Stimulated activated effector memory CD8-positive, alpha-beta T cell treated with anti-CD3 and anti-CD28 coated beads, Interleukin-12 subunit alpha, Interleukin-12 subunit beta, amount 100 ng/mL, for 72 hours (primary cell): ENCODE results near the gene PRAMEF1.
"Not testable (repeated sequence)": the region's sequence is repeated elsewhere in the genome, so short reads cannot be mapped to it uniquely, and the experiment has no call there.

Experiments
- ATAC-seq: fragments of 150-1000 bp; cut with Tn5 transposase; 2 replicates; pipeline ENCODE4 v1.10.0; 2021
- DNase-seq, 2 donors: peaks; one replicate each; pipeline ENCODE4 v3.0.0; 2021 to 2022; ENCODE audit warnings: low spot score in 2 of 2
- H3K27ac Mint-ChIP-seq: one replicate; pipeline ENCODE4 v1.8.0; 2022; ENCODE audit warnings: mild to moderate bottlenecking, mixed read lengths
- H3K36me3 Mint-ChIP-seq: one replicate; pipeline ENCODE4 v1.8.0; 2022; ENCODE audit warnings: mild to moderate bottlenecking, mixed read lengths
- H3K4me1 Mint-ChIP-seq: one replicate; pipeline ENCODE4 v1.8.0; 2022; ENCODE audit warnings: mixed read lengths
- H3K4me3 Mint-ChIP-seq: one replicate; pipeline ENCODE4 v1.8.0; 2022; ENCODE audit warnings: mild to moderate bottlenecking, mixed read lengths
- H3K9me3 Mint-ChIP-seq: one replicate; pipeline ENCODE4 v1.8.0; 2022; ENCODE audit warnings: mixed read lengths

PRAMEF1 gene

GRCh38 chr1:12769976-12770505 lies 21.2 kb upstream of the PRAMEF1 start:
- ATAC-seq = no peak
- H3K9me3 Mint-ChIP-seq = no peaks in the 10 kb centered on the region
- H3K4me1 Mint-ChIP-seq = no peaks in the 10 kb centered on the region
- no peak overlapping the region for H3K27ac Mint-ChIP-seq
- H3K4me3 Mint-ChIP-seq = no peak overlapping the region
- H3K36me3 Mint-ChIP-seq = no peaks in the 10 kb centered on the region
- DNase-seq = no peak

- DNase-seq (no peak), ATAC-seq (no peak)
- no peak overlapping the region for H3K27ac Mint-ChIP-seq
- no peaks in the 10 kb centered on the region for H3K4me1 Mint-ChIP-seq
- H3K9me3 Mint-ChIP-seq = no peaks in the 10 kb centered on the region
- no peak overlapping the region for H3K4me3 Mint-ChIP-seq
- no peaks in the 10 kb centered on the region for H3K36me3 Mint-ChIP-seq
Observed at GRCh38 chr1:12770620-12771019, 20.6 kb upstream of the PRAMEF1 start.

- no peak overlapping the region for H3K27ac Mint-ChIP-seq
- ATAC-seq = no peak
- H3K36me3 Mint-ChIP-seq = no peaks in the 10 kb centered on the region
- H3K9me3 Mint-ChIP-seq = no peaks in the 10 kb centered on the region
- no peaks in the 10 kb centered on the region for H3K4me1 Mint-ChIP-seq
- H3K4me3 Mint-ChIP-seq = no peak overlapping the region
- no peak for DNase-seq
Observed at GRCh38 chr1:12771186-12771585, 20.0 kb upstream of the PRAMEF1 start.

GRCh38 chr1:12772520-12772919 lies 18.7 kb upstream of the PRAMEF1 start:
- Mint-ChIP-seq H3K4me1 (no peaks in the 10 kb centered on the region), H3K27ac (no peak overlapping the region), H3K9me3 (no peaks in the 10 kb centered on the region), H3K36me3 (no peaks in the 10 kb centered on the region), H3K4me3 (no peak overlapping the region)
- no peak for ATAC-seq
- DNase-seq = no peak

- DNase-seq = peak in 1 of 2 donors; percentile 28
- ATAC-seq = no peak
- no peaks in the 10 kb centered on the region for H3K4me1 Mint-ChIP-seq
- H3K4me3 Mint-ChIP-seq = no peak within 1 kb of the TSS
- H3K9me3 Mint-ChIP-seq = no peaks in the 10 kb centered on the region
- H3K36me3 Mint-ChIP-seq = no peaks in the 10 kb centered on the region
- H3K27ac Mint-ChIP-seq = no peak within 1 kb of the TSS
Observed at GRCh38 chr1:12773438-12773837, 17.8 kb upstream of the PRAMEF1 start, which contains the start of gene PRAMEF12. Gene PRAMEF12, plus strand, starts transcription at chr1:12773738. Its CDS starts 1,130 bp downstream, at chr1:12774868.

GRCh38 chr1:12774801-12775345 lies 16.3 kb upstream of the PRAMEF1 start:
- Mint-ChIP-seq H3K27ac (no peak overlapping the region), H3K9me3 (no peaks in the 10 kb centered on the region), H3K36me3 (no peaks in the 10 kb centered on the region), H3K4me3 (no peak overlapping the region), H3K4me1 (no peaks in the 10 kb centered on the region)
- DNase-seq (no peak), ATAC-seq (no peak)

- Mint-ChIP-seq H3K4me3 (no peak overlapping the region), H3K4me1 (no peaks in the 10 kb centered on the region), H3K27ac (no peak overlapping the region), H3K36me3 (no peaks in the 10 kb centered on the region), H3K9me3 (no peaks in the 10 kb centered on the region)
- DNase-seq (no peak), ATAC-seq (no peak)
Observed at GRCh38 chr1:12775443-12775842, 15.8 kb upstream of the PRAMEF1 start.

- no peak for DNase-seq
- H3K27ac Mint-ChIP-seq = no peak overlapping the region
- H3K4me1 Mint-ChIP-seq = no peaks in the 10 kb centered on the region
- H3K9me3 Mint-ChIP-seq = no peaks in the 10 kb centered on the region
- no peaks in the 10 kb centered on the region for H3K36me3 Mint-ChIP-seq
- ATAC-seq = no peak
- H3K4me3 Mint-ChIP-seq = no peak overlapping the region
Observed at GRCh38 chr1:12776801-12777557, 14.2 kb upstream of the PRAMEF1 start.

GRCh38 chr1:12778061-12778460 lies 13.1 kb upstream of the PRAMEF1 start:
- no peak for DNase-seq
- H3K4me1 Mint-ChIP-seq = no peaks in the 10 kb centered on the region
- H3K4me3 Mint-ChIP-seq = no peak overlapping the region
- ATAC-seq = no peak
- no peaks in the 10 kb centered on the region for H3K9me3 Mint-ChIP-seq
- no peaks in the 10 kb centered on the region for H3K36me3 Mint-ChIP-seq
- H3K27ac Mint-ChIP-seq = no peak overlapping the region

GRCh38 chr1:12778907-12779306 lies 12.3 kb upstream of the PRAMEF1 start:
- Mint-ChIP-seq H3K36me3 (no peaks in the 10 kb centered on the region), H3K9me3 (no peaks in the 10 kb centered on the region), H3K27ac (no peak overlapping the region), H3K4me1 (no peaks in the 10 kb centered on the region), H3K4me3 (no peak overlapping the region)
- DNase-seq (no peak), ATAC-seq (no peak)

GRCh38 chr1:12781488-12781887 lies 9.7 kb upstream of the PRAMEF1 start:
- not testable (repeated sequence) for H3K36me3 Mint-ChIP-seq, H3K9me3 Mint-ChIP-seq, DNase-seq, H3K4me1 Mint-ChIP-seq, ATAC-seq, H3K27ac Mint-ChIP-seq, H3K4me3 Mint-ChIP-seq

GRCh38 chr1:12783783-12784182 lies 7.4 kb upstream of the PRAMEF1 start:
- H3K27ac Mint-ChIP-seq, H3K9me3 Mint-ChIP-seq, H3K4me1 Mint-ChIP-seq, H3K4me3 Mint-ChIP-seq, H3K36me3 Mint-ChIP-seq, DNase-seq, ATAC-seq: not testable (repeated sequence)

GRCh38 chr1:12784729-12785128 lies 6.5 kb upstream of the PRAMEF1 start:
- not testable (repeated sequence) for H3K9me3 Mint-ChIP-seq, ATAC-seq, H3K4me1 Mint-ChIP-seq, DNase-seq, H3K36me3 Mint-ChIP-seq, H3K4me3 Mint-ChIP-seq, H3K27ac Mint-ChIP-seq

GRCh38 chr1:12798911-12799310 lies 7.7 kb downstream of the PRAMEF1 start:
- no peaks in the 10 kb centered on the region for H3K4me1 Mint-ChIP-seq
- ATAC-seq (no peak), DNase-seq (no peak)
- no peak overlapping the region for H3K27ac Mint-ChIP-seq
- H3K9me3 Mint-ChIP-seq = peaks cover 2% of the 10 kb centered on the region
- H3K4me3 Mint-ChIP-seq = no peak overlapping the region
- no peaks in the 10 kb centered on the region for H3K36me3 Mint-ChIP-seq

- no peaks in the 10 kb centered on the region for H3K36me3 Mint-ChIP-seq
- no peak overlapping the region for H3K27ac Mint-ChIP-seq
- DNase-seq = no peak
- no peaks in the 10 kb centered on the region for H3K4me1 Mint-ChIP-seq
- ATAC-seq = no peak
- no peak overlapping the region for H3K4me3 Mint-ChIP-seq
- H3K9me3 Mint-ChIP-seq = peaks cover 4% of the 10 kb centered on the region
Observed at GRCh38 chr1:12799730-12800129, 8.5 kb downstream of the PRAMEF1 start.

GRCh38 chr1:12809933-12810332 lies 18.7 kb downstream of the PRAMEF1 start:
- no peak overlapping the region for H3K4me3 Mint-ChIP-seq
- no peaks in the 10 kb centered on the region for H3K36me3 Mint-ChIP-seq
- no peaks in the 10 kb centered on the region for H3K4me1 Mint-ChIP-seq
- ATAC-seq = no peak
- DNase-seq = no peak
- no peak overlapping the region for H3K27ac Mint-ChIP-seq
- H3K9me3 Mint-ChIP-seq = peaks cover 6% of the 10 kb centered on the region
